ENCODE results near the gene TYROBP.

GRCh38 chr19:35929876-35930275 lies 21.8 kb upstream of the TYROBP start:
- TF ChIP-seq CTCF (conservative IDR thresholded peaks at IDR 0.05; ENCODE audit: low read depth, low read length) = no peak
- TF ChIP-seq MXI1 (IDR thresholded peaks at IDR 0.05; ENCODE audit: borderline replicate concordance, low read depth, low read length) = no peak
- TF ChIP-seq FOS (IDR thresholded peaks at IDR 0.05; ENCODE audit: low read depth, low read length) = no peak
- no peak for TF ChIP-seq USF2 (IDR thresholded peaks at IDR 0.05; ENCODE audit: low read depth, low read length)
- no peak for TF ChIP-seq POLR2A (IDR thresholded peaks at IDR 0.05; ENCODE audit: low read depth, low read length)
- TF ChIP-seq BHLHE40 (IDR thresholded peaks at IDR 0.05; ENCODE audit: low read depth, low read length) = no peak
- TF ChIP-seq CEBPB (IDR thresholded peaks at IDR 0.05; ENCODE audit: low read depth, low read length) = no peak
- no peak for TF ChIP-seq ELK1 (IDR thresholded peaks at IDR 0.05; ENCODE audit: borderline replicate concordance, low read depth, low read length)
- TF ChIP-seq CHD1 (IDR thresholded peaks at IDR 0.05; ENCODE audit: low read depth, low read length) = no peak
- TF ChIP-seq RAD21 (IDR thresholded peaks at IDR 0.05; ENCODE audit: low read length) = no peak
- TF ChIP-seq MAFK (IDR thresholded peaks at IDR 0.05; ENCODE audit: low read depth, low read length) = no peak
- TF ChIP-seq RFX5 (IDR thresholded peaks at IDR 0.05; ENCODE audit: low read depth, low read length) = no peak
